GM10266 (cell line): Measurements from ENCODE around the gene KRT83.

Source experiments
- DNase-seq: peaks from one replicate; pipeline ENCODE4 v3.0.0; 2012; ENCODE audit errors: extremely low spot score
- CTCF ChIP-seq: IDR thresholded peaks from 2 replicates; pipeline ENCODE4 v1.5.1; 2012; ENCODE audit warnings: mild to moderate bottlenecking, low read depth; ENCODE audit not compliant: control insufficient read depth, insufficient read depth; ENCODE audit errors: missing control alignments

Gene KRT83

GRCh38 chr12:52323001-52323400 lies 1.8 kb upstream of the KRT83 start:
- TF ChIP-seq CTCF, result no peak
- no peak for DNase-seq

GRCh38 chr12:52322069-52322468 lies 871 bp upstream of the KRT83 start:
- no peak for TF ChIP-seq CTCF
- DNase-seq, result no peak

- DNase-seq, result no peak
- no peak for TF ChIP-seq CTCF
These were observed 220 bp upstream of the KRT83 start for GRCh38 chr12:52321418-52321817.

GRCh38 chr12:52319097-52319496 lies 2.1 kb downstream of the KRT83 start:
- DNase-seq, result no peak
- no peak for TF ChIP-seq CTCF

DNA sequence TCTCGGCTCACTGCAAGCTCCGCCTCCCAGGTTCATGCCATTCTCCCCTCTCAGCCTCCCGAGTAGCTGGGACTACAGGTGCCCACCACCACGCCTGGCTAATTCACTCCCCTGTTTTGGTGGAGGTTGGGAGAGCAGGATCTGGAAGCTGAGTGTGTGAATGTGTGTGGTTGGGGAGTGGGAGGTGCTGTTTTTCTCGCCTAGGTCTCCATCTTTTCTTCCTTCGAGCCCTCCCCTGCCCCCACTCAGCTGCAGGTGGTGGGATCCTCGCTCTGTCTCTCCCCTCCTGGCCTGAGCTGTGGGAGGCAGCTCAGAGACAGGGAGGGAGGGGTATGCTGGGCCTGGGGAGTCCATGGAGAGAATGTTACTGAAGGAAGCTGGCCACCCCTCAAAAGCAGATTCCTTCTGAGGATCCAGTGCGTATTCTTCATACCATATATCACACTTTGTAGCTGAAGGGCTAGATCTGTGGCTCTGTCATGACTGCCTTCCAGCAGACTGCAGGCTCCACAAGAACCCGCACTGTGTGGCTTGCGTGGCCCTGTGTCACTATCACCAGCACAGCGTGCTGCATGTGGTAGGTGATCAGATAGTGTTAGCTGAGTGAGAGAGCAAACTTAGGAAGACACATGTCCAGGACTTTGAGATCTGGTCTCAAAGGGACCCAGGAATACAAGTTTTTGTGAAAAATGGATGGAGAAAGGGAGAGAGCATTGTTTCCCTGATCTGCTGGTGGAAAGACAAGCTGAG lies 2.8 kb downstream of the KRT83 start:
- DNase-seq, result no peak
- TF ChIP-seq CTCF, result no peak

- no peak for DNase-seq
- no peak for TF ChIP-seq CTCF
These were observed 3.6 kb downstream of the KRT83 start for GRCh38 chr12:52317468-52318052.

- DNase-seq, result no peak
- no peak for TF ChIP-seq CTCF
These were observed 4.5 kb downstream of the KRT83 start for GRCh38 chr12:52316701-52317100.
